Ishikawa (cell line): Measurements from ENCODE around the gene DST.

ENCODE experiments used
- CEBPB ChIP-seq: IDR thresholded peaks from 2 replicates; pipeline ENCODE4 v1.6.1; 2012
- CREB1 ChIP-seq: IDR thresholded peaks from 2 replicates; pipeline ENCODE4 v1.6.1; 2012; ENCODE audit warnings: low read depth
- EGR1 ChIP-seq: IDR thresholded peaks from 2 replicates; pipeline ENCODE4 v1.6.1; 2012
- EP300 ChIP-seq: IDR thresholded peaks from 2 replicates; pipeline ENCODE4 v1.6.1; 2012; ENCODE audit warnings: borderline replicate concordance
- FOXM1 ChIP-seq: IDR thresholded peaks from 2 replicates; pipeline ENCODE4 v1.6.1; 2012; ENCODE audit warnings: low read depth, borderline replicate concordance
- MAX ChIP-seq: IDR thresholded peaks from 2 replicates; pipeline ENCODE4 v1.6.1; 2012
- NFIC ChIP-seq: IDR thresholded peaks from 2 replicates; pipeline ENCODE4 v1.6.1; 2012
- RAD21 ChIP-seq: IDR thresholded peaks from 2 replicates; pipeline ENCODE4 v1.6.1; 2012; ENCODE audit warnings: low read depth
- REST ChIP-seq: IDR thresholded peaks from 2 replicates; pipeline ENCODE4 v1.6.1; 2012; ENCODE audit warnings: low read depth, mild to moderate bottlenecking
- TAF1 ChIP-seq: IDR thresholded peaks from 2 replicates; pipeline ENCODE4 v1.6.1; 2012; ENCODE audit warnings: low read depth, mild to moderate bottlenecking
- TCF12 ChIP-seq: IDR thresholded peaks from 2 replicates; pipeline ENCODE4 v1.6.1; 2012; ENCODE audit warnings: low read depth
- TEAD4 ChIP-seq: IDR thresholded peaks from 2 replicates; pipeline ENCODE4 v1.6.1; 2012
- USF1 ChIP-seq: IDR thresholded peaks from 2 replicates; pipeline ENCODE4 v1.6.1; 2012
- YY1 ChIP-seq: IDR thresholded peaks from 2 replicates; pipeline ENCODE4 v1.6.1; 2012; ENCODE audit warnings: low read depth
- ZBTB7A ChIP-seq: IDR thresholded peaks from 2 replicates; pipeline ENCODE4 v1.6.1; 2012; ENCODE audit warnings: low read depth

The DST gene

DNA sequence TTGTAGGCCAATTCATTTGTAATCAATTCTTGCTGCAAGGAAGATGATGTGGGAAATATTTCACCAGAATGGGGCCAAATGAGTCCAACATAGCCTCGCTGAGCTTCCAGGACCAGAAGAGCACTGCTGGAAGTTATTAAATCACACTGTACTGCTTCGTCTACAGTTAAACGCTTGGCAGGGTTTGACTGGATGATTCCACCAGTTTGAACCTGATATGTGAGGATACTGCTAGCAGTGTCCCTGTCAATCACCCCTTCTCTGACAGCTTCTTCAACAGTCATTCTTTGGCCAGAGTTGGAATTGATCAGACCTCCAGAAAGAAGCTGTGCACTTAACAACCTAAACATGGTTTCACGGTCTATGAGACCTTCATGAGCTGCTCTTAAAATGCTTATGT, 34.4 kb downstream of the DST start:
- TF ChIP-seq MAX: no peak
- TF ChIP-seq TEAD4: no peak
- TF ChIP-seq USF1: no peak
- TF ChIP-seq RAD21: no peak
- TF ChIP-seq EP300: no peak
- TF ChIP-seq NFIC: no peak
- no peak for TF ChIP-seq REST

DNA sequence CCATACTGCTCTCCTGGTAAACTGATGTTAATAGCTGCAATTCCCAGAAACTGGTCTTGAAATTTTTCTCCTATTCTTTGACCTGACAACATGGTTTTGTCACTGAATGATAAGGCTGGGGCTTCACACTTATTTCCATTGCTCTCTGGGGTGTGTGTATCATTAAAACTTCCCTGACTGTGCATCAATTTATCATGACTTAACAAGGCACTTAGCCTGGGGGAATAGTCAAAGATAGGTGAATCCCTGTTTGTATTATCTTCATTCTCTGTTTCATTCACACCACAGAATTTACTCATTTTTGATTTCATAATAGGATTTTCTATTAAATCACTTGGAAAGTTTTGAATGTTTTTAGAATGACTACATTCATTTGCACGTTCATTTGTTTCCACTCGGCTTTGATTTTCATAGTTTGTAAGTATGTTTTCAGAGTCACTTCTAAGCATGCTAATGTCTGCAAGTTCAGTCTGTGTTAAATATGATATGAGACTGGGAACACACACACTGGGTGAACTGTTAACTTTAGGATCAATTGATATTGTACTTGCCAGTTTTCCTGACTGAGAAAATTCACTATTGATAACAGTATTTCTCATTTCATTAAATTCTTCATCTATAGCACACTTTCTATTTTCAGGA, 35.5 kb downstream of the DST start:
- TF ChIP-seq EP300 (no peak), REST (no peak), RAD21 (no peak), YY1 (no peak), TCF12 (no peak), TAF1 (no peak), NFIC (no peak), MAX (no peak), FOXM1 (no peak), ZBTB7A (no peak), USF1 (no peak), TEAD4 (no peak), CEBPB (no peak), EGR1 (no peak), CREB1 (no peak)

DNA sequence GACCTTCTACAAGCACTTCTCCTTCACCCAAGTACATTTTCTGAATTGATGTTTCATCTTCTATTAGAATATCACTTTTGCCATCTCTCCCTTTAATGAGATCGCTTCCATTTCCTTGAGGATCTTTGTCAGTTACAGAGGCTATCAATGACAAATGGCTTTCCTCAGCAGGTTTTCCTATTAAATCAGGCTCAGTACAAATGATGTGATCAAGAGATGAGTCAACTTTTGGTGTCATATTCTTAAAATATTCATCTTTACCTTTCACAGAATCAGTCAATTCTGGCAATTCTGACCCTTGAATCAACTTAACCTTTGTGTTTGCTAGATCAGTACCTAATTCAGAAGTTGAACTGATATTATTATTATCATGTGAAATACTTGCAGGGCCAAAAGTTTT, 37.3 kb downstream of the DST start:
- TF ChIP-seq ZBTB7A (no peak), YY1 (no peak), TEAD4 (no peak)

DNA sequence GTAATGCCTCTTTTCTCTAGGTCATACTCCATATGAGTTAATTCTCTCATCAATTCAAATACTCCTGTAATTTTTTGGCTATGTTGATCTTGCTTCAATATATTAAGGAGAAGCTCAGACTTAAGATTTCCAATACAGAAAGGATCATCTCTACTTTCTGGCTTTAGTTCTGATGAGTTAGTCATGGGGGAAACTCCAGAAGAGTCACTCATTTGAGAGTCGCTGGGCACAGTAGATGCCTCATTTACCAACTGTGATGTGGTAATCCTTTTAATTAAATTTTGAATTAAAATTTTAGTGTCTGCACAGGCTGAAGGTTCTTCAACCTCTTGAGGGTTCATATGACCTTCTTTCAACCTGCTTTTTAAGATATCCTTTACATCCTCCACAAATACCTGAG, 38.5 kb downstream of the DST start:
- TF ChIP-seq CREB1: no peak
- TF ChIP-seq TAF1: no peak
- no peak for TF ChIP-seq EGR1
- TF ChIP-seq ZBTB7A: no peak
- no peak for TF ChIP-seq YY1
- no peak for TF ChIP-seq CEBPB
- no peak for TF ChIP-seq TCF12
- TF ChIP-seq TEAD4: no peak

DNA sequence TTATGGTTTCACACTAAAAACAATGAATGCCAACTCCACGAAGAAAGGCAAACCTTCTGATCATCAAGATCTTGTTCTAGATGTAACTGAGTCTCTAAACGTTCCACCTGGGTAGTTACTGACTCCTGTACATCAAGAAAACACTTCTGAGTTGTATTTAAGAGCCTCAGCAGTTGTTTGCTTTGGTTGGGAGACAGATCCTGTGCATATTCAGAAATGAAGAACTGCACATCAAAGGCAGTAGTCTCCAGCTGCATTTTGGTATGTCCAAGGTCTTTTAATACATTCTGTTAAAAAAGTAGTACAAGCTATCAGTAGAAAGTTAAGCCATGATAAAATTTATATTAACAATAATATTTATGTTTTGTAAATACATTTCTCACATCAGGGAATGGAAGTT, 41.3 kb downstream of the DST start:
- TF ChIP-seq CEBPB (no peak), NFIC (no peak), EGR1 (no peak), TEAD4 (no peak), ZBTB7A (no peak), YY1 (no peak), TCF12 (no peak), TAF1 (no peak), RAD21 (no peak), USF1 (no peak), FOXM1 (no peak), REST (no peak)
